ENCODE data around the gene OR8J1.
"Not testable (repeated sequence)": the region's sequence is repeated elsewhere in the genome, so short reads cannot be mapped to it uniquely, and the experiment has no call there.

OR8J1 gene

GRCh38 chr11:56353991-56354390 lies at the start of gene OR8J1:
Gene OR8J1 (plus strand): TSS chr11:56354291. CDS start chr11:56360247, 5,956 bp downstream.
- no peak for DNase-seq (ENCODE audit: low spot score)

- DNase-seq (ENCODE audit: low spot score): no peak
These were observed 46.3 kb upstream of the OR8J1 start for GRCh38 chr11:56307836-56308235.

- DNase-seq (ENCODE audit: low spot score): no peak
These were observed 39.2 kb upstream of the OR8J1 start, which contains the start of gene OR8K3 for GRCh38 chr11:56314844-56315243. Gene OR8K3 (plus strand): TSS chr11:56315144. CDS start chr11:56318307, 3,163 bp downstream.

GRCh38 chr11:56331861-56332491 lies 22.1 kb upstream of the OR8J1 start:
- no peak for DNase-seq (ENCODE audit: low spot score)

GRCh38 chr11:56333156-56333555 lies 20.9 kb upstream of the OR8J1 start:
- DNase-seq (ENCODE audit: low spot score): no peak

GRCh38 chr11:56340289-56340688 lies 13.8 kb upstream of the OR8J1 start:
- DNase-seq (ENCODE audit: low spot score): no peak

GRCh38 chr11:56345739-56346138 lies 8.4 kb upstream of the OR8J1 start, which contains the start of gene OR8K1:
Gene OR8K1 (plus strand): TSS chr11:56346039. CDS start chr11:56346039, 0 bp downstream.
- no peak for DNase-seq (ENCODE audit: low spot score)

- no peak for DNase-seq (ENCODE audit: low spot score)
These were observed 21.2 kb downstream of the OR8J1 start, which contains the start of gene OR8U1 for GRCh38 chr11:56375324-56375723. Gene OR8U1 (plus strand): TSS chr11:56375624. CDS start chr11:56375624, 0 bp downstream.

- no peak for DNase-seq (ENCODE audit: low spot score)
These were observed 26.0 kb downstream of the OR8J1 start for GRCh38 chr11:56380120-56380519.

- no peak for DNase-seq (ENCODE audit: low spot score)
These were observed 40.3 kb downstream of the OR8J1 start for GRCh38 chr11:56394381-56394780.

- DNase-seq (ENCODE audit: low spot score): no peak
These were observed 42.0 kb downstream of the OR8J1 start for GRCh38 chr11:56396047-56396446.

- DNase-seq (ENCODE audit: low spot score): not testable (repeated sequence)
These were observed 47.9 kb downstream of the OR8J1 start for GRCh38 chr11:56401858-56402461.

GRCh38 chr11:56404393-56404792 lies 50.3 kb downstream of the OR8J1 start:
- no peak for DNase-seq (ENCODE audit: low spot score)

- DNase-seq (ENCODE audit: low spot score): no peak
These were observed 56.7 kb downstream of the OR8J1 start for GRCh38 chr11:56410801-56411200.

Measured in putamen (tissue), 1 donor.